Inferior parietal cortex (tissue), 1 donor: Measurements from ENCODE around the gene IVNS1ABP.
"Not testable (repeated sequence)": the region's sequence is repeated elsewhere in the genome, so short reads cannot be mapped to it uniquely, and the experiment has no call there.

Experiments used
- DNase-seq: peaks from one replicate; pipeline ENCODE4 v3.0.0-alpha.2; 2016; ENCODE audit errors: extremely low spot score

The IVNS1ABP gene

DNA sequence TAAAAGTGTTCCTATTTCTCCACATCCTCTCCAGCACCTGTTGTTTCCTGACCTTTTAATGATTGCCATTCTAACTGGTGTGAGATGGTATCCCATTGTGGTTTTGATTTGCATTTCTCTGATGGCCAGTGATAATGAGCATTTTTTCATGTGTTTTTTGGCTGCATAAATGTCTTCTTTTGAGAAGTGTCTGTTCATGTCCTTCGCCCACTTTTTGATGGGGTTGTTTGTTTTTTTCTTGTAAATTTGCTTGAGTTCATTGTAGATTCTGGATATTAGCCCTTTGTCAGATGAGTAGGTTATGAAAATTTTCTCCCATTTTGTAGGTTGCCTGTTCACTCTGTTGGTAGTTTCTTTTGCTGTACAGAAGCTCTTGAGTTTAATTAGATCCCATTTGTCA, 64.6 kb downstream of the IVNS1ABP start:
- DNase-seq = not testable (repeated sequence)

DNA sequence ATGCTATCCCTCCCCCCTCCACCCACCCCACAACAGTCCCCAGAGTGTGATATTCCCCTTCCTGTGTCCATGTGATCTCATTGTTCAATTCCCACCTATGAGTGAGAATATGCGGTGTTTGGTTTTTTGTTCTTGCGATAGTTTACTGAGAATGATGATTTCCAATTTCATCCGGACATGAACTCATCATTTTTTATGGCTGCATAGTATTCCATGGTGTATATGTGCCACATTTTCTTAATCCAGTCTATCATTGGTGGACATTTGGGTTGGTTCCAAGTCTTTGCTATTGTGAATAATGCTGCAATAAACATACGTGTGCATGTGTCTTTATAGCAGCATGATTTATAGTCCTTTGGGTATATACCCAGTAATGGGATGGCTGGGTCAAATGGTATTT, 65.1 kb downstream of the IVNS1ABP start:
- DNase-seq = not testable (repeated sequence)

DNA sequence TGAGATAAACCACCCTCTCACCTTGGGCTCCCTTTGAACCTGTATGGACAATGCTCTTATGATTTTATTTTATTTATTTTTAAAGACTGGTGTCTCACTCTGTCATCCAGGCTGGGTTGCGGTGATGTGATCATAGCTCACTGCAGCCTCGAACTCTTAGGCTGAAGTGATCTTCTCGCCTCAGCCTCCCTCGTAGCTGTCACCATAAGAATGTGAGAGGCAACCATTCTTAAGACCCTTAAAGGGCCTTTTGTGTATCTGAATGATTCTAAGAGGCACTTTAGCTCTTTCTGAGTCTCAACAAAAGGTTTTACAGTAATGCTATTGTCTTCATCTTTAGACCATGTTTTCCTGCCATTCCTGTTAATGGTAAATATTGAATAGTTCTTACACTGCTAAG, 67.0 kb downstream of the IVNS1ABP start:
- DNase-seq = no peak

DNA sequence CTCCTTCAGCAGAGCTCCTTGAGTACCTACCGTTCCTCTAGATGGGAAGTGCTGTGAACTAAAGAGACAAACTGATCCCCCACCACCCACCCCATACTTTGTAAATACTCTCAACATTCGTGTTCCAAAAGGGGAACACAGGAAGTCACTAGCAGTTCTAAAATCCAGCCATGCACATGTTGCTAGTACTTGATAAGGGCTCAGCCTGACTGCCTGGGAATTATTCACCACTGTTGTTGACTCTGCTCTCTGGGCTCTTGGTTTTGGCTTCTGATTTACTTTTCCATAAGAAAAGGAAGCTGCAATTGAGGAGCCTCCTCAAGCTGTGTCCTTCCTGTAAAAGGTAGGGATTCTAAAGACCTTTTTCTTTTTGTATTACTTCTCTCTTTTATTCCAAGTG, 67.5 kb downstream of the IVNS1ABP start:
- no peak for DNase-seq
